ENCODE results near the gene SLC6A19.
"Not testable (repeated sequence)": the region's sequence is repeated elsewhere in the genome, so short reads cannot be mapped to it uniquely, and the experiment has no call there.

The SLC6A19 gene

GRCh38 chr5:1201327-1202025 is at the start of gene SLC6A19:
Gene SLC6A19, plus strand, starts transcription at chr5:1201595. Its CDS starts 56 bp downstream, at chr5:1201651.
- no peak for DNase-seq (ENCODE audit: low read depth in 1 of 2, low spot score in 1 of 2)

- no peak for DNase-seq (ENCODE audit: low read depth in 1 of 2, low spot score in 1 of 2)
Observed at GRCh38 chr5:1152156-1152555, 49.2 kb upstream of the SLC6A19 start.

DNA sequence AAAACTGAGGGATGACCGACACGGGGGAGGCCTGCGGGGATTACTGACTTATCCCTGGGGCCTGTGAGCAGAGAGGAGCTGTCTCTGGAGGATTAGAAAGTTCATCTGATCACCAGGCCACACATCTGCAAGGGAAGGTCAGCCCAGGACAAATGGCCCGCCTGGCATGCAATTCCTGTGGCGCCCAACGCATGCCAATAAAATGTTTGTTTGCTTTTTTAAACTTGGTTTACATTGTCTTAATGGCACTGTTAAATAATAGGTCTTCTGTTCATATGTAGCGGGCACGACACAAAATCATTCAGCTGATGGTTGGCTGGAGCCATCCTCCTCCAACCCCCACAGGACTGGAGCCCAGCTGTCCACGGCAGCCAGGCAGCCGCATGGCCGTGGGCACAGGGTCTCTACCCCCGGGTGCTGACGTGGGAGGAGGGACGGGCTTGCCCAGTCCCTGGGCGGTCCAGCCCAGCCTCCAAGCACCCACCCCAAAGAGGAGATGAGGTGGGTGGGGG is 48.6 kb upstream of the SLC6A19 start:
- no peak for DNase-seq (ENCODE audit: low read depth in 1 of 2, low spot score in 1 of 2)

GRCh38 chr5:1153428-1153827 is 48.0 kb upstream of the SLC6A19 start:
- no peak for DNase-seq (ENCODE audit: low read depth in 1 of 2, low spot score in 1 of 2)

GRCh38 chr5:1155191-1156032 is 46.0 kb upstream of the SLC6A19 start:
- no peak for DNase-seq (ENCODE audit: low read depth in 1 of 2, low spot score in 1 of 2)

- no peak for DNase-seq (ENCODE audit: low read depth in 1 of 2, low spot score in 1 of 2)
Observed at GRCh38 chr5:1156033-1156753, 45.2 kb upstream of the SLC6A19 start.

GRCh38 chr5:1156754-1157460 is 44.5 kb upstream of the SLC6A19 start:
- no peak for DNase-seq (ENCODE audit: low read depth in 1 of 2, low spot score in 1 of 2)

DNA sequence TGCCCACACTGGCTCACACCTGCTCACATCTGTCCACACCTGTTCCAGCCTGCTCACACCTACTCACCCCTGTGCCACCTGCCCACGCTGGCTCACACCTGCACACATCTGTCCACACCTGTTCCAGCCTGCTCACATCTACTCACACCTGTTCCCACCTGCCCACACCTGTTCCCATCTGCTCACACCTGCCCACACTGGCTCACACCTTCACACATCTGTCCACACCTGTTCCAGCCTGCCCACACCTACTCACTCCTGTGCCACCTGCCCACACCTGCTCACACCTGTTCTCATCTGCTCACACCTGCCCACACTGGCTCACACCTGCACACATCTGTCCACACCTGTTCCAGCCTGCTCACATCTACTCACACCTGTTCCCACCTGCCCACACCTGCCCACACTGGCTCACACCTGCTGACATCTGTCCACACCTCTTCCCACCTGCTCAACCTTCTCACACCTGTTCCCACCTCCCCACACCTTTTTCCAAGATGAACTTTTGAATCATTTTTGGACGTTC is 43.9 kb upstream of the SLC6A19 start:
- not testable (repeated sequence) for DNase-seq (ENCODE audit: low read depth in 1 of 2, low spot score in 1 of 2)

DNA sequence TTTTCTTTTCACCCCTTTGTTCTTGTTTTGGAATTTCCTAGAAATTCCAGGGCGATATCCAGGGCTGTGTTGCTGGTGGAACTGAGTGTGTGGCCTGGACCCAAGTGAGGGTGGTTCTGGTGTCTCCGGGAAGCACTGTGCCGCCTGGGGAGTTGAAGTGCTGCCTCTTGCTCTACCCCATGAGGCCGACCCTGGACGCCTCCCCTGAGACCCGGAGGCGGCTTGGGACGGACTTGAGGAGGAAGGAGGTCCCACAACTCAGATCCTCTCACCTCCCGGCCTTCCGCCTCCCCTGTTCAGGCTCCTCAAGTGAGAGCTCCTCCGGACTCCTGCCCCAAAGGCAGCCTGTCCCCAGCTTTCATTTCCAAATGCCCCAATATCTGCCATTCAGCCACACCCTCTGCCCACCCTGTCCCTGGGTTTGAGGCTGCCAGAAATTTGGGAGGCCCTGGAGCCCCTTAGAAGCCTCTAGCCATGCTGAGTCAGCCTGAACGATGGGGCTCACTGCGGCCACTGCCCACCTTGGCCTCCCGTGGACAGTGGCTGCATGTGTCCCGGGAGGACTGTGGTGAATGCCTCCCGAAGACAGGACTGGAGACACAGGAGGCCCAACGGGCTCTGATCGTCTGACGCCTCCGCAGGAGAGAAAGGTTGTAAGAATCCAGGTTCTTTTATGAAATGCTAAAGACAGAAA is 42.6 kb upstream of the SLC6A19 start:
- no peak for DNase-seq (ENCODE audit: low read depth in 1 of 2, low spot score in 1 of 2)

DNA sequence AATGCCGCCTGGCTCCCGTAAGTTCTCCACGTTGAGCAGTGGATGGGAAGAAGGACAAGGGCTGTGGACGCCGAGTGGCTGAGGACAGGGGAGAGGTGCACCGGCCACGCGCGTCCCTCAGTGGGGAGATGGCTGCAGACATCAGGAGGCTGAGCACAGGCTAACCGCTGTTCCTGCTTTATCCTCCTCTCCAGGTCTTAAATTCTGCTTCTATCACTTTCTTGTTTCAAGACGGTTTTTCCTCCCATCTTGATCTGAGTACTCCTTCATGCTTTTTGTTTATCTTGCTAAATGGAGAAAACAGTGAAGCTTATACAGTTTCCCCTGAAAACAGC is 42.1 kb upstream of the SLC6A19 start:
- DNase-seq (ENCODE audit: low read depth in 1 of 2, low spot score in 1 of 2), result no peak

GRCh38 chr5:1159774-1160406 is 41.5 kb upstream of the SLC6A19 start:
- DNase-seq (ENCODE audit: low read depth in 1 of 2, low spot score in 1 of 2), result no peak

- DNase-seq (ENCODE audit: low read depth in 1 of 2, low spot score in 1 of 2), result no peak
Observed at GRCh38 chr5:1161108-1161832, 40.1 kb upstream of the SLC6A19 start.

- no peak for DNase-seq (ENCODE audit: low read depth in 1 of 2, low spot score in 1 of 2)
Observed at GRCh38 chr5:1161833-1162229, 39.6 kb upstream of the SLC6A19 start.

DNA sequence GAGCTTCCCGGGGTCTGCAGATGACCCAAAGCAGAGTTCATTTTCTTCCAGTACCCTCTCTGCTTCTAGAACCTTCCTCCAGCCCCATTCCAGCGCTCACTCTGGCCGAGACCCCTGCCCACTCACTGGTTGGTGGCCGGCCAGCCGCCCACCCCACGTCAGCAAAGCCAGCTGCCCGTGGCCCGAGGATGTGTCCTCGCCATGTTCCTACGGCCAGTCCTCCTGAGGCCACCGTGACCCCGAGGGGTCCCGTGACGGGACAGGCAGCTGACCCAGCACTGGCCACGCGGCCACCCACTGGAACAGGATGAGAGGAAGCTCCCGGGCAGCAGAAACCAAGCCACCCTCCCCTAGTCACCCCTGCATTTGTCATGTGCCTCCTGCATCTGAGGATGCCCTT is 39.1 kb upstream of the SLC6A19 start:
- DNase-seq (ENCODE audit: low read depth in 1 of 2, low spot score in 1 of 2), result no peak

GRCh38 chr5:1162751-1163150 is 38.6 kb upstream of the SLC6A19 start:
- no peak for DNase-seq (ENCODE audit: low read depth in 1 of 2, low spot score in 1 of 2)

- DNase-seq (ENCODE audit: low read depth in 1 of 2, low spot score in 1 of 2), result no peak
Observed at GRCh38 chr5:1163366-1163765, 38.0 kb upstream of the SLC6A19 start.

DNA sequence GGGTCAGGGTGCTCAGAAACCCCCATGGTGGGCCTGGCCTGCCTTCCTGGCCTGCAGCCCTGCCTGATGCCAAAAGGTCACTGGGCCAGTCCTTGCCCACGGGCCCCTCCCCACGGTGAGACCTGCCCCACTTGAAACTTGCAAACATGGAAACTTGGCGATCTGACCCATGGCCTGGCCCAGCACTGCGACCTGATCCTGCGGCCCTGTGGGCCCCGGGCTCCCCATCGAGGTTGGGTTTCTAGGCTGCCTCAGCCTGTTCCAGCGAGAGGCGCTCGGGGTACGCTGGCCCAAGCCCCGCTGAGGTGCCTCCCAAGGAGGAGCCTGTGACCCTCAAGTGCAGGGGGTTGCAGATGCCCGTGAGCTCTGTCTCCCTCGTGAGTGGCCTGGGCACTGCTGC is 37.5 kb upstream of the SLC6A19 start:
- DNase-seq (ENCODE audit: low read depth in 1 of 2, low spot score in 1 of 2), result no peak

DNA sequence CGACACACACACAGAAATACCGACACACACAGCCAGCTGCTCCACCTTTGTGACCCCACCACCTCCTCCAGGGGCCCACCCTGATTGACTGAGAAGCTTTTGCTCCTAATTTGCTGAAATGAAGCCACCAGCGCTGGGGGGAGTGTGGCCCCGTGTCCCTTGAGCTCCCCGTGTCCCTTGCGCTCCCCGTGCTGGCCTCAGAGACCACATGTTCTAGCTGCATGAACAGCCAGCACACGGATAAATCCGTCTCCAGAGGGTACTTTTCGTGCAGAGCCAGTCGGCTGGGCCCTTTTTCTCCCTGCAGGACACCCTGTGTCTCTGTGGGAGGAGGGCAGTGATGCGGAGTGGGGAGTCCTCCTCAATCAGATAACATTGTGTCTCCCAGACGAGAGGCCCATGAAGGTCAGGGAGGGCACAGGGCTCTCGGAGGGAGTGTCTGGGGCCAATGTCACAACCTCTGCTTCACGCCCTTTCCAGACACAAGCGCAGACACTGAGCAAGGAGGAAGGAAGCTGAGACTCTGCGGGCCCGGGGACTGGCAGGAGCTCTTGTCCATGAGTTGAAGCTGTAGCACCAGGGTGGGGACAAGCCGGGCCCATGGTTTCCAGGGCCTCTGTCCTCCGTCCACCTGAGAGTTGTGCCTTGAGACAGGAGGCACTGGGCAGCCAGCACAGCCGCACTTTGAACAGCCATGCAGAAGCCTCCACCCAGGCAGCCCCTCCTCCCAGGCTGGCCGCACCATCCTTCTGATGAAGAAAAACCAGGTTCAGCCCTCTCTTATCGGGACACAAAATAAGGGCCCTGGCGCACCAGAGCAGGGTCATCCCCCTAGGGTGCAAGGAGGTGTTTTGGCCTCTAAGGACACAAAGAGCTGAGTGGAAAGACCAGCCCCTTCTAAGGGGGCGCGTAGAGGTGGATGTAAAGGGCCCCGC is 36.4 kb upstream of the SLC6A19 start:
- DNase-seq (ENCODE audit: low read depth in 1 of 2, low spot score in 1 of 2), result no peak
